ENCODE results near the gene SGPP1. TPM values are rescaled to one million over a fixed set of nuclear protein-coding genes. Genes with fewer than 3 reads are reported as not detected.

Gene SGPP1
- total and polyA plus RNA-seq, 2 donors (not counting 1 experiment from before 2014, with no cell fraction given) = 25.8 to 42.1 TPM

DNA sequence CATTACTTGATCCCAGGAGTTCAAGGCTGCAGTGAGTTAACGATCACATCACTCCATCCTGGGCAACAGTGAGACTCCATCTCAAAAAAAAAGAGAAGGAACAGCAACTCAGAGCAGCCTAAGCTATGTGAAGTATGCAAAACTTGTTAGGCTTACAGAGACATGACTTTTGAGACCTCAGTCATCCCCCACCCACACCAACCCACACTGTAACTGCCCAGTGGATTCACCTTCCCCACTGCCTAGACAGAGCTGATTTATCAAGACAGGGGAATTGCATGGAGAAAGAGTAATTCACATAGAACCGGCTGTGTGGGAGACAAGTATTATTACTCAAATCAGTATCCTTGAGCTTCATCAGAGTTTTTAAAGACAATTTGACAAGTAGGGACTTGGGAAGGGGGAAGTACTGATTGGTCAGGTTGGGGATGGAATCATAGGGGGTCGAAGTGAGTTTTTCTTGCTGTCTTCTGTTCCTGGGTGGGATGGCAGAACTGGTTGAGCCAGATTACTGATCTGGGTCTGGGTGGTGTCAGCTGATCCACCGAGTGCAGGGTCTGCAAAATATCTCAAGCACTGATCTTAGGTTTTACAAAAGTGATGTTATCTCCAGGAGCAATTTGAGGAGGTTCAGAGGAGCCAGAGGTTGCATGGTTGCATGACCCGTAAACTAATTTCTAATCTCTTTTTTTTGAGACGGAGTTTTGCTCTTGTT lies 80.0 kb downstream of the SGPP1 start:
- no peaks in the 10 kb centered on the region for H3K27me3 ChIP-seq (ENCODE audit: control insufficient read depth, insufficient read depth, low read length)
- H3K36me3 ChIP-seq (ENCODE audit: control insufficient read depth, insufficient read depth, low read length) = no peaks in the 10 kb centered on the region
- H2AFZ ChIP-seq (ENCODE audit: low read length) = no peak overlapping the region
- no peak overlapping the region for H3K9ac ChIP-seq (ENCODE audit: insufficient read depth, low read length)
- H3K4me1 ChIP-seq (ENCODE audit: control insufficient read depth, extremely low read depth, insufficient read depth, low read length) = no peaks in the 10 kb centered on the region
- DNase-seq (ENCODE audit: low read depth in 2 of 2) = peak in 1 of 2 donors; percentile 33
- no peak overlapping the region for H3K4me3 ChIP-seq (replicated peaks in 1 of 4; ENCODE audit: control extremely low read depth in 1 of 4, insufficient read depth in 1 of 4, low read depth in 3 of 4, low read length in 4 of 4)
- TF ChIP-seq, protein P1, sequence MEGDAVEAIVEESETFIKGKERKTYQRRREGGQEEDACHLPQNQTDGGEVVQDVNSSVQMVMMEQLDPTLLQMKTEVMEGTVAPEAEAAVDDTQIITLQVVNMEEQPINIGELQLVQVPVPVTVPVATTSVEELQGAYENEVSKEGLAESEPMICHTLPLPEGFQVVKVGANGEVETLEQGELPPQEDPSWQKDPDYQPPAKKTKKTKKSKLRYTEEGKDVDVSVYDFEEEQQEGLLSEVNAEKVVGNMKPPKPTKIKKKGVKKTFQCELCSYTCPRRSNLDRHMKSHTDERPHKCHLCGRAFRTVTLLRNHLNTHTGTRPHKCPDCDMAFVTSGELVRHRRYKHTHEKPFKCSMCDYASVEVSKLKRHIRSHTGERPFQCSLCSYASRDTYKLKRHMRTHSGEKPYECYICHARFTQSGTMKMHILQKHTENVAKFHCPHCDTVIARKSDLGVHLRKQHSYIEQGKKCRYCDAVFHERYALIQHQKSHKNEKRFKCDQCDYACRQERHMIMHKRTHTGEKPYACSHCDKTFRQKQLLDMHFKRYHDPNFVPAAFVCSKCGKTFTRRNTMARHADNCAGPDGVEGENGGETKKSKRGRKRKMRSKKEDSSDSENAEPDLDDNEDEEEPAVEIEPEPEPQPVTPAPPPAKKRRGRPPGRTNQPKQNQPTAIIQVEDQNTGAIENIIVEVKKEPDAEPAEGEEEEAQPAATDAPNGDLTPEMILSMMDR (conservative IDR thresholded peaks at IDR 0.05 in 1 of 2, IDR thresholded peaks at IDR 0.05 in 1 of 2; ENCODE audit: low read depth in 1 of 2, low read length in 2 of 2) = no peak
- no peak for TF ChIP-seq EZH2 (IDR thresholded peaks at IDR 0.05; ENCODE audit: low read length, missing control alignments)
- no peaks in the 10 kb centered on the region for H3K79me2 ChIP-seq (ENCODE audit: control insufficient read depth, insufficient read depth, low read length)
- no peak overlapping the region for H3K4me2 ChIP-seq (ENCODE audit: extremely low read depth, insufficient read depth, low read length)
- no peaks in the 10 kb centered on the region for H3K9me3 ChIP-seq (ENCODE audit: control insufficient read depth, insufficient read depth, low read depth, low read length)
- no peak overlapping the region for H3K27ac ChIP-seq (ENCODE audit: insufficient read depth, low read length)
- no peaks in the 10 kb centered on the region for H4K20me1 ChIP-seq (ENCODE audit: control insufficient read depth, extremely low read depth, insufficient read depth, low read length)

GRCh38 chr14:63644741-63645140 lies 83.1 kb downstream of the SGPP1 start:
- Histone ChIP-seq H3K4me1 (ENCODE audit: control insufficient read depth, extremely low read depth, insufficient read depth, low read length) (no peaks in the 10 kb centered on the region), H3K9ac (ENCODE audit: insufficient read depth, low read length) (no peak overlapping the region), H3K9me3 (ENCODE audit: control insufficient read depth, insufficient read depth, low read depth, low read length) (no peaks in the 10 kb centered on the region), H3K79me2 (ENCODE audit: control insufficient read depth, insufficient read depth, low read length) (peaks cover 6% of the 10 kb centered on the region), H2AFZ (ENCODE audit: low read length) (no peak overlapping the region), H3K27ac (ENCODE audit: insufficient read depth, low read length) (no peak overlapping the region), H3K4me2 (ENCODE audit: extremely low read depth, insufficient read depth, low read length) (no peak overlapping the region), H3K36me3 (ENCODE audit: control insufficient read depth, insufficient read depth, low read length) (no peaks in the 10 kb centered on the region), H4K20me1 (ENCODE audit: control insufficient read depth, extremely low read depth, insufficient read depth, low read length) (no peaks in the 10 kb centered on the region), H3K27me3 (ENCODE audit: control insufficient read depth, insufficient read depth, low read length) (no peaks in the 10 kb centered on the region), H3K4me3 (replicated peaks in 1 of 4; ENCODE audit: control extremely low read depth in 1 of 4, insufficient read depth in 1 of 4, low read depth in 3 of 4, low read length in 4 of 4) (no peak overlapping the region)
- DNase-seq (ENCODE audit: low read depth in 2 of 2) = no peak
- TF ChIP-seq EZH2 (IDR thresholded peaks at IDR 0.05; ENCODE audit: low read length, missing control alignments) = no peak
- TF ChIP-seq, protein P1 (conservative IDR thresholded peaks at IDR 0.05 in 1 of 2, IDR thresholded peaks at IDR 0.05 in 1 of 2; ENCODE audit: low read depth in 1 of 2, low read length in 2 of 2) = no peak

GRCh38 chr14:63642656-63643382 lies 85.0 kb downstream of the SGPP1 start:
- Histone ChIP-seq H3K9me3 (ENCODE audit: control insufficient read depth, insufficient read depth, low read depth, low read length) (no peaks in the 10 kb centered on the region), H4K20me1 (ENCODE audit: control insufficient read depth, extremely low read depth, insufficient read depth, low read length) (no peaks in the 10 kb centered on the region), H3K4me2 (ENCODE audit: extremely low read depth, insufficient read depth, low read length) (peak overlapping the region; percentile 98), H3K27ac (ENCODE audit: insufficient read depth, low read length) (peak overlapping the region; percentile 95), H3K27me3 (ENCODE audit: control insufficient read depth, insufficient read depth, low read length) (no peaks in the 10 kb centered on the region), H3K4me1 (ENCODE audit: control insufficient read depth, extremely low read depth, insufficient read depth, low read length) (no peaks in the 10 kb centered on the region), H3K79me2 (ENCODE audit: control insufficient read depth, insufficient read depth, low read length) (peaks cover 12% of the 10 kb centered on the region), H3K36me3 (ENCODE audit: control insufficient read depth, insufficient read depth, low read length) (no peaks in the 10 kb centered on the region), H3K9ac (ENCODE audit: insufficient read depth, low read length) (no peak overlapping the region), H2AFZ (ENCODE audit: low read length) (peak overlapping the region; percentile 71), H3K4me3 (replicated peaks in 1 of 4; ENCODE audit: control extremely low read depth in 1 of 4, insufficient read depth in 1 of 4, low read depth in 3 of 4, low read length in 4 of 4) (peak overlapping the region; percentile 62 to 94 (median 67))
- TF ChIP-seq, protein P1 (conservative IDR thresholded peaks at IDR 0.05 in 1 of 2, IDR thresholded peaks at IDR 0.05 in 1 of 2; ENCODE audit: low read depth in 1 of 2, low read length in 2 of 2) = no peak
- no peak for TF ChIP-seq EZH2 (IDR thresholded peaks at IDR 0.05; ENCODE audit: low read length, missing control alignments)
- DNase-seq (ENCODE audit: low read depth in 2 of 2) = no peak

Data from fibroblast of lung (primary cell).